HG02884 (cell line): ENCODE measurements around the gene TEF.

Experiments
- ATAC-seq: cut with Tn5 transposase; IDR thresholded peaks from one replicate; pipeline ENCODE4 v1.9.1; 2021; ENCODE audit warnings: mild to moderate bottlenecking, moderate library complexity; ENCODE audit not compliant: unreplicated experiment

TEF gene

GRCh38 chr22:41381329-41382097 is at the start of gene TEF:
Gene TEF (plus strand): TSS chr22:41381942. CDS start chr22:41382045, 103 bp downstream.
- peak; percentile 84 for ATAC-seq

- no peak for ATAC-seq
Measured at GRCh38 chr22:41332217-41332939, 49.4 kb upstream of the TEF start.

GRCh38 chr22:41333806-41334205 is 47.9 kb upstream of the TEF start:
- no peak for ATAC-seq

GRCh38 chr22:41334215-41334614 is 47.5 kb upstream of the TEF start:
- no peak for ATAC-seq

GRCh38 chr22:41334951-41335635 is 46.6 kb upstream of the TEF start:
- ATAC-seq: no peak

- no peak for ATAC-seq
Measured at GRCh38 chr22:41338614-41339212, 43.0 kb upstream of the TEF start.

- no peak for ATAC-seq
Measured at GRCh38 chr22:41339823-41340222, 41.9 kb upstream of the TEF start.

GRCh38 chr22:41340357-41340756 is 41.4 kb upstream of the TEF start:
- no peak for ATAC-seq

- no peak for ATAC-seq
Measured at GRCh38 chr22:41341012-41341411, 40.7 kb upstream of the TEF start.

- ATAC-seq: no peak
Measured at GRCh38 chr22:41341990-41342389, 39.8 kb upstream of the TEF start.

GRCh38 chr22:41343300-41343699 is 38.4 kb upstream of the TEF start:
- ATAC-seq: no peak

- no peak for ATAC-seq
Measured at GRCh38 chr22:41343717-41344116, 38.0 kb upstream of the TEF start.

GRCh38 chr22:41344189-41344788 is 37.5 kb upstream of the TEF start:
- ATAC-seq: no peak

GRCh38 chr22:41345807-41346335 is 35.9 kb upstream of the TEF start:
- ATAC-seq: no peak

- no peak for ATAC-seq
Measured at GRCh38 chr22:41347066-41347859, 34.5 kb upstream of the TEF start.

- ATAC-seq: no peak
Measured at GRCh38 chr22:41348964-41349484, 32.7 kb upstream of the TEF start.

GRCh38 chr22:41350087-41350486 is 31.7 kb upstream of the TEF start:
- no peak for ATAC-seq

GRCh38 chr22:41351011-41351410 is 30.7 kb upstream of the TEF start:
- ATAC-seq: no peak

GRCh38 chr22:41352058-41352457 is 29.7 kb upstream of the TEF start:
- no peak for ATAC-seq
